Body of pancreas (tissue), 4 donors: Measurements from ENCODE around the gene IFT25.

ENCODE experiments used
- POLR2A ChIP-seq, 3 donors: fragments of 450-650 bp; IDR thresholded peaks; one replicate each; pipeline ENCODE4 v1.6.1; 2016; ENCODE audit warnings: antibody characterized with exemption in 3 of 3, mild to moderate bottlenecking in 2 of 3
- TF ChIP-seq, protein P1 (sequence below), 7 experiments: fragments of 450-650 bp in 4 of 7; fragments of 200-600 bp in 3 of 7; sonication (generic) in 3 of 7; IDR thresholded peaks; one replicate each; pipeline ENCODE4 v1.5.1; 2016 to 2019; ENCODE audit warnings: antibody characterized with exemption in 7 of 7

DNA sequence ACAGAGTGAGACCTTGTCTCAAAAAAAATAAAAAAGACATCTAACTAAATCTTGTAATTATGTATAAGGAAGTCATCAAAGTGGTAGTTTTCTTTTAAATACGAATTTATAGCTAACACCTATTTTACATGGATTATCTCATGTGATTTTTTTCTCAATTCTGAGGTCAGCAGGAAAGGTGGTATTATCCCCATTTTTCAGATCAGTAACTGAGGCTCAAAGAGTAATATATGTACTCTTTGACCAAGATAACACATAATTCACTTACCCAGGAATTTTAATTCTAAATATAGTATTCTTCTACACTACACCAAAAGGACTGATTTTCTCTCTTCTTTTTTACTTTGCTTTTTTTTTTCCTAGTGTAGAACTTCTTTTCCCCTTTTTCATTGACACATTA is 9.1 kb downstream of the IFT25 start:
- TF ChIP-seq, protein P1, sequence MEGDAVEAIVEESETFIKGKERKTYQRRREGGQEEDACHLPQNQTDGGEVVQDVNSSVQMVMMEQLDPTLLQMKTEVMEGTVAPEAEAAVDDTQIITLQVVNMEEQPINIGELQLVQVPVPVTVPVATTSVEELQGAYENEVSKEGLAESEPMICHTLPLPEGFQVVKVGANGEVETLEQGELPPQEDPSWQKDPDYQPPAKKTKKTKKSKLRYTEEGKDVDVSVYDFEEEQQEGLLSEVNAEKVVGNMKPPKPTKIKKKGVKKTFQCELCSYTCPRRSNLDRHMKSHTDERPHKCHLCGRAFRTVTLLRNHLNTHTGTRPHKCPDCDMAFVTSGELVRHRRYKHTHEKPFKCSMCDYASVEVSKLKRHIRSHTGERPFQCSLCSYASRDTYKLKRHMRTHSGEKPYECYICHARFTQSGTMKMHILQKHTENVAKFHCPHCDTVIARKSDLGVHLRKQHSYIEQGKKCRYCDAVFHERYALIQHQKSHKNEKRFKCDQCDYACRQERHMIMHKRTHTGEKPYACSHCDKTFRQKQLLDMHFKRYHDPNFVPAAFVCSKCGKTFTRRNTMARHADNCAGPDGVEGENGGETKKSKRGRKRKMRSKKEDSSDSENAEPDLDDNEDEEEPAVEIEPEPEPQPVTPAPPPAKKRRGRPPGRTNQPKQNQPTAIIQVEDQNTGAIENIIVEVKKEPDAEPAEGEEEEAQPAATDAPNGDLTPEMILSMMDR (IDR thresholded peaks at IDR 0.05): no peak
- TF ChIP-seq POLR2A (IDR thresholded peaks at IDR 0.05): no peak
